ENCODE results near the gene MCF2L.

DNA sequence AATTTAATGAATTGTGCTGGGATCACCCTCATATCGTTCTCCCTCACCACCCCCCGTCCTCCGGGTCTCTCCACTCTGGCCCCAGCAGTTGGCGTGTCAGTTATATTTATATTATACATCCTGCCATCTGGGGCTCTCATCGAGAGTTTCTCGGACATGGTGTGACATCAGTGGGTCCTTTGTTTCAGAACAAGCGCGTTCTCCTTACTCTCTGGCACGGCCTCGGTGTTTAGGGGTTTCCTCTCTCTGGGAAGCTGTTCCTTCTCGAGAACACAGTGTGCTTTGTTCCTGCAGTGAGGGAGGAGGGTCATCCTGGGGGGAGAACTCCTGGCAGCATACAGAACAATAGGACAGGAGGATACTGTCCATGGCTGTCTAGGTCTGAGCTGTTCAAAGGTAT, 9.8 kb upstream of the MCF2L start:
- TF ChIP-seq POLR2AphosphoS5 (IDR thresholded peaks at IDR 0.05; ENCODE audit: low read depth, low read length) (no peak), POLR2A (IDR thresholded peaks at IDR 0.05; ENCODE audit: low read depth, low read length) (no peak), SPI1 (IDR thresholded peaks at IDR 0.05; ENCODE audit: low read depth, low read length) (no peak), TAF1 (IDR thresholded peaks at IDR 0.05; ENCODE audit: low read depth, low read length) (no peak), POU2F2 (IDR thresholded peaks at IDR 0.05; ENCODE audit: low read depth, low read length) (no peak)

Measured in GM12891 (cell line).